Activated CD8-positive, alpha-beta memory T cell treated with anti-CD3 and anti-CD28 coated beads, Interleukin-2, amount 10 ng/mL, durations not matched to agents 7 days and 5 days (primary cell): Measurements from ENCODE around the gene HAL. TPM values are rescaled to one million over a fixed set of nuclear protein-coding genes. Genes with fewer than 3 reads are reported as not detected.

Experiments used
- ATAC-seq: fragments of 150-1000 bp; cut with Tn5 transposase; one replicate; pipeline ENCODE4 v1.10.0; 2021; ENCODE audit warnings: moderate library complexity
- CTCF ChIA-PET: fragments of 350-600 bp; sonication (Branson Sonifier 250); formaldehyde crosslinking; loops from one replicate; lab custom pipeline; 2021; ENCODE audit warnings: antibody characterized with exemption; lab: Charles Lee
- DNase-seq: peaks from one replicate; pipeline ENCODE4 v3.0.0-alpha.2; 2020
- H3K27ac Mint-ChIP-seq: one replicate; pipeline ENCODE4 v1.8.0; 2021; ENCODE audit warnings: mild to moderate bottlenecking, mixed read lengths
- H3K27me3 Mint-ChIP-seq: one replicate; pipeline ENCODE4 v1.8.0; 2021; ENCODE audit warnings: mixed read lengths
- H3K36me3 Mint-ChIP-seq: one replicate; pipeline ENCODE4 v1.8.0; 2021; ENCODE audit warnings: mild to moderate bottlenecking, mixed read lengths
- H3K4me1 Mint-ChIP-seq: one replicate; pipeline ENCODE4 v1.8.0; 2021; ENCODE audit warnings: mixed read lengths
- H3K4me3 Mint-ChIP-seq: one replicate; pipeline ENCODE4 v1.8.0; 2021; ENCODE audit warnings: mild to moderate bottlenecking, moderate library complexity, mixed read lengths
- H3K9me3 Mint-ChIP-seq: one replicate; pipeline ENCODE4 v1.8.0; 2022; ENCODE audit warnings: low read depth, mixed read lengths
- total RNA-seq, 2 experiments: library from RNA; stranded (reverse); gene quantifications; one replicate each; pipeline ENCODE4 v1.2.3, GENCODE V29; 2021

HAL gene
- total RNA-seq, 2 experiments from 2014 or later: 0.16 to 0.38 TPM

DNA sequence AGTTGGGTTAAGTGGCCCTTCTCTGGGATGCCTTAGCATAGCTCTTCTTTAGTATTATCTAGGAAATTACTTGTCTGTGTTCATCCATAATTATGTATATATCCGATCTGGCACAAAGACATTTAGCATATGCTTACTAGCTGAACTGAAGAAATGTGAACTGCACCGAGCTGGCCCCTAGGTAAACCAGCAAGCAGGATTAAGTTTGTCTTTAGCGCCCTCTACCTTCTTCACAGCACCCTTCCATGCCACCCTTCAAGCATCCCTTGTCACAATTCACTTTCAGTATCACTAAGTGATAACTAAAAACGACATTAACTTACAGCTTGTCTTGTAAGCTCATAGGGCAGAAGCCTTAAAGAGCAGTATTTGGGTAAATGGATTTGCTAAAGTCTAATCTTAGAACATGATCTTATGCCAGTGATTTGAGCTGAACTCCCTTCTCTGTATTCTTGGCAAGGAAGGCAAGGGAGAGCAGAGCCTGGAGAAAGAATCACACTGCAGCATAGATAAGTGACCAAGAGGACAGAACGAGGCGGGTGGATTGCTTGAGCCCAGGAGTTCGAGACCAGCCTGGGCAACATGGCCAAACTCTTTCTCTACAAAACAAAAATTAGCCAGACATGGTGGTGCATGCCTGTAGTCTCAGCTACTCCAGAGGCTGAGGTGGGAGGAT is 2.6 kb upstream of the HAL start:
- Mint-ChIP-seq H3K4me1 (peaks cover 11% of the 10 kb centered on the region), H3K27me3 (no peaks in the 10 kb centered on the region), H3K36me3 (peaks cover 5% of the 10 kb centered on the region), H3K9me3 (no peaks in the 10 kb centered on the region), H3K27ac (peak overlapping the region; percentile 52), H3K4me3 (no peak overlapping the region)
- DNase-seq (peak; percentile 73), ATAC-seq (peak; percentile 99)
- CTCF ChIA-PET: interaction anchor here (0.6 to 5.2 kb wide), 37 partner anchors 9 to 920 kb away, joined by 3 to 71 read pairs (median 4); partner anchors contain the start of genes AMDHD1, CCDC38, FGD6 and VEZT

DNA sequence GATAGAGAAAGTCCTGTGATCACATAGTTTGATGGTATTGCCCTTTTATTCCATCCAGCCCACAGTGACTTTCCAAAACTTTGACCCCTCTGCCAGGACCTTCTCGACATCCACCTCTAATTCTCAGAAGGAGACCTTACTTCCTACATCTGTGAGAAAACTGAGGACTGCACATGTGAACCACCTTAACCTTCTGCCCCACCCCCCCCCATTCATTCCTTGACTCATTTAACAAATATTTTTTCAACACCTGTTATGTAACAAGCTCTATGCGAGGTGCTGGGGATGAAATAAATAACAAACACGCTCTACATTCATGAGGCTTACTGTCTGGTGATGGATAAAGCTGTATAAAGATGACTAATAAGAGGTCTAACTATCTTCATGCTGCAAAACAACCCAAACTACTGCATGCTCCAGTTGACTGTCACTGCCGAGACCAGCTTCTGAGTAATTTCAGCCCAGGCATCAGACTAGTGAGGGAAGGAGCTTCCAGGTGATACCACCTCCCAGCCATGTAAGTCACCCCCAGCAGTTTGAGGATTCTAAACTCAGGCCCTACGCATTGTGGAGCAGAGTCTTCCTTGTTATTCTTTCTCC is 1.9 kb upstream of the HAL start:
- Mint-ChIP-seq H3K27ac (no peak overlapping the region), H3K4me1 (peaks cover 11% of the 10 kb centered on the region), H3K4me3 (no peak overlapping the region), H3K36me3 (peaks cover 5% of the 10 kb centered on the region), H3K9me3 (no peaks in the 10 kb centered on the region), H3K27me3 (no peaks in the 10 kb centered on the region)
- peak; percentile 47 for DNase-seq
- CTCF ChIA-PET: interaction anchor here (0.6 to 5.2 kb wide), 34 partner anchors 8 to 919 kb away, joined by 3 to 71 read pairs (median 4); partner anchors contain the start of genes AMDHD1, CCDC38, FGD6 and VEZT
- ATAC-seq: peak; percentile 29

DNA sequence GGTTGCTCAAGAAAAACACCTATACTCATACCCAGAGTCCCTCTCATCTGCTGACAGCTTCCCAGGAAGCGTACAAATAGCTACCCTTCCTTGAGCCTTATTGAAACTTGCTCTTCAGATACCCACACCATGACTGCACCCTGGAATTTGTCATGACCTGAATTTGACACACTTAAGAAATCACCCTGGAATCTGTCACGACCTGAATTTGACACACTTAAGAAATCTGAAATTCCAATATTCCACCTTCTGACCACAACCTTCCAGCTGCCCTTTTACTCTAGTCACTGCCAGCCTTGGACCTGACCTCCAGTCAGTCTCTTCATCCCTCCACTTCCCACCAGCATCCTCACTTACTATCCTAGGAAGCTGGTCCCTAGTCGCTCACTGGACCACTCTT is 1.1 kb upstream of the HAL start:
- Mint-ChIP-seq H3K36me3 (peaks cover 1% of the 10 kb centered on the region), H3K27me3 (no peaks in the 10 kb centered on the region), H3K27ac (no peak overlapping the region), H3K9me3 (no peaks in the 10 kb centered on the region), H3K4me1 (peaks cover 11% of the 10 kb centered on the region), H3K4me3 (no peak overlapping the region)
- CTCF ChIA-PET: interaction anchor here (2.4 to 5.2 kb wide), 2 partner anchors 9 to 79 kb away, joined by 5 to 71 read pairs; no protein-coding TSS in a partner anchor
- ATAC-seq (no peak), DNase-seq (no peak)

DNA sequence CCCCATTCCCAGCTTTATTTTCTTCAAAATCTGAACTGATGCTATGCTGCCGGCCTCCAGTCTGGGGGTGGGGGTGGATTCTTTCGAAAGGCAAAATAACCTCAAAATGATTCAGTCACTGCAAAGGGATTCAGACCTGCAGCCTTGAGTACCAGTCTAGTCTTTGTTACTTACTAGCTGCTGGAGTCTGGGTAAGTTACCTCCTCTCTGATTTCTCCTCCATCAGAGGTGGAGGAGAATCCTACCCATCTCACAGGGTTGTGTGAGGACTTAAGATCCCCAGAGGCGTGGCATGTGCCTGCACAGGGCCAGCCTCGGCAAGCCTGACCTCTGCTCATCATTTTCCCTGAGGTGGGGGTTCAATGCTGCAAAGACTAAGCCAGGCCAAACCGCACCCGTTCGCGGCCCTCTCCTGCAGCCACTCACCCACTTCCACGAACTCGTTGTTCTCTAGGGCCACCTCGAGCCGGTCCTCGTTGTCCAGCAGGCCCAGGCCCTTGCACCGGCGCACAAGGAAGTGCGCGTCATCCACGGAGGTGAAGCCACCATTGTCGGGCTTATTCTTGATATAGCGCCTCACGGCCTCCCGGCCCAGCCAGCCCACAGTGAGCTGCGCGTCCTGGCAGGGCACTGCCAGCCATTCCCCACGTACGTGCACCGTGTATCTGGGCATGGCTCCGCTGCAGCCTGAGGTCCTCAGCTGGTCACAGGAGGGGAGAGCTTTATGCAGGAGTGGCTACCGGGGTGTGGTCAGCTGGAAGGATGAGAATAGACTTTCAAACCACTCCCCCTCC is 709 bp downstream of the HAL start:
- DNase-seq (no peak), ATAC-seq (no peak)
- CTCF ChIA-PET: interaction anchor here (0.6 kb wide), 1 partner anchor 490 kb away, joined by 4 read pairs; no protein-coding TSS in a partner anchor
- Mint-ChIP-seq H3K4me3 (no peak overlapping the region), H3K27me3 (no peaks in the 10 kb centered on the region), H3K9me3 (no peaks in the 10 kb centered on the region), H3K4me1 (peaks cover 11% of the 10 kb centered on the region), H3K36me3 (peaks cover 1% of the 10 kb centered on the region), H3K27ac (no peak overlapping the region)

DNA sequence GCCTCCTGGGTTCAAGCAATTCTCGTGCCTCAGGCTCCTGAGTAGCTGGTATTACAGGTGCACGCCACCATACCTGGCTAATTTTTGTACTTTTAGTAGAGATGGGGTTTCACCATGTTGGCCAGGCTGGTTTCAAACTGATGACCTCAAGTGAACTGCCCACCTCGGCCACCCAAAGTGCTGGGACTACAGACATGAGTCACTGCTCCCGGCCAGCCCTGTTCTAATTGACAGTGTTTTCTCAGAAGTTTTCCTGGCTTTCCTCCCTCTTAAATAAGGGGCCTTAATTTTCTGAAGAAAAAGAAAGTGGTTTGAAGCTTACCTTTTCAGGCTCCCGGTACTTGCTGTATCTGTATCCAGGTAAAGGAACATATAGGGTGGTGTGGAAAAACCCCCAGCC is 1.7 kb downstream of the HAL start:
- no peaks in the 10 kb centered on the region for H3K36me3 Mint-ChIP-seq
- CTCF ChIA-PET: no interaction called here
- H3K27ac Mint-ChIP-seq: no peak overlapping the region
- H3K4me1 Mint-ChIP-seq: peaks cover 11% of the 10 kb centered on the region
- no peaks in the 10 kb centered on the region for H3K27me3 Mint-ChIP-seq
- no peak for DNase-seq
- ATAC-seq: no peak
- H3K4me3 Mint-ChIP-seq: no peak overlapping the region
- no peaks in the 10 kb centered on the region for H3K9me3 Mint-ChIP-seq

DNA sequence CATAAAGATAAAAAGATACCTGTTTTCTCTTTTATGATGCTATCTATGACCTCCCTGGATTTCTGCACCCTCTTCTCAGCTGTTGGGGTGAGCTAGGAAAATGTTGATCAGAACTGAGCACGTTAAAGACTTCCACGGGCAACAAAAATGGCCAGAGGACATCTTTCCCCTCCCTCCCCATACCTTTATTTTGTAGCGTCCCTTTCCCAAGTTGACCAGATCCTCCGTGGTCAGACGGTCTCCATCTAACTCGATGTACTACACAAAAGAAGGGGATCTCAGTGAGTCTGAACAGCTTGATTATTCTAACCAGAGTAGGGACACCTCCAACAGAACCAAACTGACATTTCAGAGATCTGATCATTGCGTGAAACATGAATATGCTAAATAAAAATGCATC is 2.2 kb downstream of the HAL start:
- no peaks in the 10 kb centered on the region for H3K27me3 Mint-ChIP-seq

DNA sequence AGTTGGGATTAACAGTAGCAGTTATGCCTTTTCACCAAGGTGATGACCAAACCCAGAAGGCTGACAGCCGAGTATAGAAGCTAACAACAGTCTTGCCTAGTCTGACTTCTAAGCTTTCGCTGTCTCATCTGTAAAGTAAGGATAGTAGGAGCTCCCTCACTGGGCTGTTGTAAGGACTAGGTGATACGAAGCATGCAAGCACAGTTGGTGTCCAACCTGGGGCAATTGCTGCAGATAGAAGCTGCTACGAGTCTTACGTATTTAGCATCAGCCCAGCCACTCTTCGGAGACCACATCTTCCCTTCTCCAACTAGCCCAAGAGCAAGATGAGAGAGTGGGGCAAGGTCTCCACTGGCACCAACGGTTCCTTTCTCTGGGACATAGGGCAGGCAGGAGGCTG is 6.0 kb downstream of the HAL start:
- no peak overlapping the region for H3K27ac Mint-ChIP-seq
- H3K27me3 Mint-ChIP-seq: no peaks in the 10 kb centered on the region
- DNase-seq (no peak), ATAC-seq (no peak)
- no peaks in the 10 kb centered on the region for H3K4me1 Mint-ChIP-seq
- CTCF ChIA-PET: interaction anchor here (1.6 kb wide), 1 partner anchor 9 kb away, joined by 6 read pairs; no protein-coding TSS in a partner anchor
- H3K4me3 Mint-ChIP-seq: no peak overlapping the region
- H3K36me3 Mint-ChIP-seq: no peaks in the 10 kb centered on the region
- no peaks in the 10 kb centered on the region for H3K9me3 Mint-ChIP-seq

More for the DNA sequence above, 2.2 kb downstream of the HAL start:
- DNase-seq (no peak), ATAC-seq (no peak)
- Mint-ChIP-seq H3K4me1 (peaks cover 11% of the 10 kb centered on the region), H3K36me3 (no peaks in the 10 kb centered on the region), H3K4me3 (no peak overlapping the region), H3K9me3 (no peaks in the 10 kb centered on the region), H3K27ac (no peak overlapping the region)
- CTCF ChIA-PET: interaction anchor here (1.6 kb wide), 1 partner anchor 75 kb away, joined by 6 read pairs; no protein-coding TSS in a partner anchor

DNA sequence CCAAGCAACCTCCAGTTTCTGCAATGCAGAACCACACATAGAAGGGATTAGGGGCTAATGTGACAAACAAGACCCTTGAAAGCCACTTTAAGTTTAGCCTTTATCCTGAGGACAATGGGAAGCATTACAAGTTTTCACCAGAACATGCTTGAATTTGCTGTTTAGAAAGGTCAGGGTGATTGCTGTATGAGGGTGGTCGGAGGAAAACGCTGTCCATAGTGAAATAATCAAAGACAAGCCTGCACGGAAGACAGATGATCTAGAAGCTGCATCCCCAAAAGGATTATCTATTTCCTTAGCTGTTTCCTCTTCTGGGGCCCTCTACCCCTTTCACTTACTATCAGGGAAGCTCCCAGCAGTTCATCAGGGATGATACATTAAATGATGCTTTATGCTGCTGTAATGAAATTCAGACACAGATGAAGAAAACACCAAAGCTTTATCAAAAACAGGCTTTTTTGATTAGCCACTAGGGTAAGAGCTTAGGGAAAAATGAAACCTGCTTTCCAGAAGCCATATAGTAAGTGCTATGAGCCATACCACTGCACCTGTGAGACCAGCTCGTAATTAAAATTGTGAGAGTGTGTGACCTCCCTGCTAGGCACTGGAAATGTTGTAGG is 6.5 kb downstream of the HAL start:
- Mint-ChIP-seq H3K4me1 (no peaks in the 10 kb centered on the region), H3K9me3 (no peaks in the 10 kb centered on the region), H3K36me3 (no peaks in the 10 kb centered on the region), H3K27me3 (no peaks in the 10 kb centered on the region), H3K27ac (no peak overlapping the region), H3K4me3 (no peak overlapping the region)
- ATAC-seq: no peak
- CTCF ChIA-PET: interaction anchor here (1.2 to 1.6 kb wide), 2 partner anchors 9 to 71 kb away, joined by 5 to 6 read pairs; no protein-coding TSS in a partner anchor
- no peak for DNase-seq

DNA sequence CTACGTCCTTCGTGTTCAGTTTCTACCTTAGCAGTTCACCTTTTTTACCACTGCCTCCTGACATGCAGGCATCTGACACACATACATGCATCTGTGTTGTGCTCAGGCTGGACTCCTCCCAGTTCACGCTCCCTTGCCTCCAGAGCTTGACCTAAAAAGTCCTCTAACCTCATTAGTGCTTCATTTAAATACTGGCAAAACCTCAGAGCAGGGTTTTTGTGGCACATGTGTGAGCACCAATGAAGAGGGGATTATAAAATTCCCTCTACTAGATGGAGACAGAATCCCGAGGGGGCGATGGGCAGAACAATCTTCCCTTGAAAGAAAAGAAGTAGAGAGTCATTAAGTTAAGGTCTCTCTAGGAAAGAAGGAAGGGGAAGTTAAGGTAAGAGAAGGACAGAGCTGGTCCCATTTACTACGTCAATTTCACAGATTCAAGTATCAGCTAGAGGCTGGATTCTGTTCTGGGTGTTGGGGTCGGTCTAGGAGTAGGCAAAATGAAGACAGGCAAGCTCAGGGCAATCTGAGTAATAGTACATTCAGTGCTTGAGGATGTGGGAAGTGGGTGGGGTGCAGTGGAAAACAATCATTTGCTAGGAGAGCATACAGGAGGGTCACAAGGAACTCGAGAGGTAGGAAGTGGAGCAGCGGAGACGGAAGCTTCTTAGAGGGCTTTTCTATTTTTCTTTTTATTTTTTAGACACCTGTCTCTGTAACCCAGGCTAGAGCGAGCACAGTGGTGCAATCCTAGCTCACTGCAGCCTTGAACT is 7.5 kb downstream of the HAL start:
- no peak for ATAC-seq
- Mint-ChIP-seq H3K4me1 (no peaks in the 10 kb centered on the region), H3K4me3 (no peak overlapping the region), H3K27ac (no peak overlapping the region), H3K9me3 (no peaks in the 10 kb centered on the region), H3K36me3 (no peaks in the 10 kb centered on the region), H3K27me3 (no peaks in the 10 kb centered on the region)
- no peak for DNase-seq
- CTCF ChIA-PET: interaction anchor here (1.2 kb wide), 2 partner anchors 10 to 70 kb away, joined by 5 read pairs; no protein-coding TSS in a partner anchor

DNA sequence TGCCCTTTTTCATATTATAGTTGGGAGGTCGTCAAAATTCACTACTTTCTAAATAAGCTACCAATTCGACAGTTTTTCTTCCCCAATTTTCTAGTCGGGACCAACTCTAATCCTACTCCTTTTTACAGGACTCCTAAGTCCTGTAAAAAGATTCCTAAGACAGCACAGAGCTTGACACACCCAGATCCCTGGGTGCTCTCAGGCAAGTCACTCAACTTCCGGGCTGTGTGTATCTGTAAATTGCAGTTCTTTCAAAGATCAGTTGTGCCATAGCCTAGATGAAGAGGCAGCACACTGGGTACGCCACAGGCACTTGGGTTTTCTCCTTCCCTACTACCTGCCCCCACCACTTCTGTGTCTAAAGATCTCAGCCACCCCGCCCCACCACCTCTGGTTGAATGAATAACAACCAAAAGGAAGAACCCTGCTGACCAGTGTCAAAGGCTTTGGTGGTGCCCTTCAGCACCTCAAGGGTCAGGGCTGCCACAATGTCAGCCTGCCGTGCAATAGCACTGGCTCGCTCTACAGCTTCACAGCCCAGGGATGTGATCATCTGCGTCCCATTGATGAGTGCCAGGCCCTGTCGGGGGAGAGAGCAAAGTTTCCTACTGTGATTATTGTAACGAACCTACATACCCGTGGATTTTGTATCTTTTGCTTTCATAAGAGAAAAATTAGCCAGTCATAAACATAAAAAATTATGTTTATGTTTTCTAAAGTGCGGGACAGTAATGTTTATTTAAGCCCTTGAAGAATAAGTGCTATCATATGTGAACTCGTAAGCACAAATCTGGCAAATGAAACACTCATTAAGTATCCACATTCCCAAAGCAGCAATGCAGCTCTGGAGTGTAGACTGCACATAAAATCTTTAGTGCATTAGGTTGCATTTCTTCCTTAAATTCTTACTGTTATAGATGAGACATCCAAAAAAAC is 9.2 kb downstream of the HAL start:
- Mint-ChIP-seq H3K4me1 (no peaks in the 10 kb centered on the region), H3K4me3 (no peak overlapping the region), H3K27me3 (no peaks in the 10 kb centered on the region), H3K36me3 (no peaks in the 10 kb centered on the region), H3K9me3 (no peaks in the 10 kb centered on the region), H3K27ac (no peak overlapping the region)
- peak; percentile 33 for DNase-seq
- CTCF ChIA-PET: interaction anchor here (0.7 kb wide), 1 partner anchor 11 kb away, joined by 3 read pairs; no protein-coding TSS in a partner anchor
- no peak for ATAC-seq

DNA sequence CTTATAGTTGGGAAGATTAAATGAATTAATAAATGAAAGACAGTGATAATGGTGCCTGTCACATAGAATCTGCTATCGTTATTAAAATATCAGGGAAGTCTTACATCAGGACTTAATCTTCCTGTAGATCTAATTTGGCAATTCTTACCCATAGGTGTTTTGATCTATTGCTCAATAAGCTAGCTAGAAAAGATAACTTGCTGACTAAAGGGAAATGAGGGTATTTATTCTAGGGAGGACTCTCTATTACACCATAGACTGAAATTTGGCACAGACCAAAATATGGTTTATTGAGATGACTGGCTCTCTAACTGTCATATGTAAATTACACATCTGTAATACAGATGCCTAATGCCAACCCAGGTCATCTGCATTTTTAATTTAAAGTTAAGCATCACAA is 11.5 kb downstream of the HAL start:
- Mint-ChIP-seq H3K27me3 (no peaks in the 10 kb centered on the region), H3K4me3 (no peak overlapping the region), H3K36me3 (no peaks in the 10 kb centered on the region), H3K27ac (no peak overlapping the region), H3K4me1 (no peaks in the 10 kb centered on the region), H3K9me3 (no peaks in the 10 kb centered on the region)
- CTCF ChIA-PET: interaction anchor here (1.6 kb wide), 2 partner anchors 14 to 67 kb away, joined by 4 read pairs; no protein-coding TSS in a partner anchor
- DNase-seq: no peak
- no peak for ATAC-seq
